HuH-7.5 (cell line): ENCODE measurements around the gene TPCN1.

Experiments used
- DNase-seq: peaks from one replicate; pipeline ENCODE4 v3.0.0; 2011; ENCODE audit warnings: low spot score

TPCN1 gene

GRCh38 chr12:113287146-113287898 is 66.1 kb downstream of the TPCN1 start:
- no peak for DNase-seq

GRCh38 chr12:113287899-113288282 is 66.6 kb downstream of the TPCN1 start:
- DNase-seq, result no peak

- DNase-seq, result no peak
Measured at GRCh38 chr12:113289361-113289760, 68.1 kb downstream of the TPCN1 start.

- no peak for DNase-seq
Measured at GRCh38 chr12:113290506-113290905, 69.2 kb downstream of the TPCN1 start.

- DNase-seq, result no peak
Measured at GRCh38 chr12:113291586-113291985, 70.3 kb downstream of the TPCN1 start.

- no peak for DNase-seq
Measured at GRCh38 chr12:113292091-113292490, 70.8 kb downstream of the TPCN1 start.

- no peak for DNase-seq
Measured at GRCh38 chr12:113292547-113292946, 71.3 kb downstream of the TPCN1 start.

- no peak for DNase-seq
Measured at GRCh38 chr12:113293100-113293499, 71.8 kb downstream of the TPCN1 start.

GRCh38 chr12:113295886-113296556 is 74.8 kb downstream of the TPCN1 start:
- no peak for DNase-seq

- DNase-seq, result no peak
Measured at GRCh38 chr12:113296557-113297213, 75.4 kb downstream of the TPCN1 start.

- no peak for DNase-seq
Measured at GRCh38 chr12:113297214-113297587, 75.9 kb downstream of the TPCN1 start.

GRCh38 chr12:113297621-113298471 is 76.6 kb downstream of the TPCN1 start:
- no peak for DNase-seq

GRCh38 chr12:113298472-113298817 is 77.2 kb downstream of the TPCN1 start:
- DNase-seq, result no peak

- DNase-seq, result no peak
Measured at GRCh38 chr12:113298861-113299545, 77.7 kb downstream of the TPCN1 start.

GRCh38 chr12:113299619-113300237 is 78.5 kb downstream of the TPCN1 start:
- DNase-seq, result peak; percentile 65

GRCh38 chr12:113301811-113302210 is 80.5 kb downstream of the TPCN1 start:
- no peak for DNase-seq

- DNase-seq, result no peak
Measured at GRCh38 chr12:113302466-113302865, 81.2 kb downstream of the TPCN1 start.

GRCh38 chr12:113302886-113303640 is 81.8 kb downstream of the TPCN1 start:
- no peak for DNase-seq

GRCh38 chr12:113305281-113305856 is 84.1 kb downstream of the TPCN1 start:
- DNase-seq, result no peak

GRCh38 chr12:113306382-113306781 is 85.1 kb downstream of the TPCN1 start:
- DNase-seq, result no peak
